ENCODE measurements around the gene ABHD16A. TPM values are rescaled to one million over a fixed set of nuclear protein-coding genes. Genes with fewer than 3 reads are reported as not detected.
A peak's percentile ranks its signal among the peaks of the same experiment; 100 is the strongest.

The ABHD16A gene
- total and polyA plus RNA-seq, 2 donors (not counting 3 experiments of a cell fraction or from before 2014, with no cell fraction given): 48.9 to 60.3 TPM

GRCh38 chr6:31702405-31702818 is 712 bp downstream of the ABHD16A start:
- H3K27me3 ChIP-seq (ENCODE audit: control insufficient read depth in 2 of 2, insufficient read depth in 2 of 2, low read length in 2 of 2): no peaks in the 10 kb centered on the region
- dilution Hi-C loops (cut with MboI; ENCODE audit: extremely low pct_ligation_motif_present, low sequenced_read_pairs): no loop called here
- DNase-seq (ENCODE audit: low read depth, low spot score) (no peak), FAIRE-seq (no peak)
- no peaks in the 10 kb centered on the region for H4K20me1 ChIP-seq (replicated peaks; ENCODE audit: control insufficient read depth, extremely low read depth, insufficient read depth, low read length)
- peak overlapping the region; percentile 59 to 80 (median 74) for H3K4me3 ChIP-seq (replicated peaks in 1 of 3; ENCODE audit: insufficient read depth in 1 of 3, low read depth in 1 of 3, low read length in 3 of 3)
- H3K27ac ChIP-seq (ENCODE audit: insufficient read depth, low read depth, low read length): peak overlapping the region; percentile 77
- no TSS peak for BruUV-seq (replicated peaks)
- H3K9ac ChIP-seq (replicated peaks; ENCODE audit: extremely low read depth, insufficient read depth, low read length): peak overlapping the region; percentile 90
- H3K36me3 ChIP-seq (ENCODE audit: control insufficient read depth in 2 of 2, extremely low read depth in 1 of 2, insufficient read depth in 2 of 2, low read length in 2 of 2): peaks cover 0 to 3% of the 10 kb centered on the region in 2 experiments
- CTCF ChIA-PET: interaction anchor here (1.2 to 1.9 kb wide), 9 partner anchors 8 to 129 kb away, joined by 3 to 9 read pairs (median 7); partner anchors contain the start of genes DDAH2, LSM2, LY6G5C and LY6G6D
- POLR2A ChIA-PET: interaction anchor here (1.2 kb wide), 1 partner anchor 38 kb away, joined by 5 read pairs; the partner anchor contains the start of gene MSH5
- H3K79me2 ChIP-seq (ENCODE audit: control insufficient read depth, insufficient read depth, low read length): peaks cover 21% of the 10 kb centered on the region
- H3K9me3 ChIP-seq (replicated peaks; ENCODE audit: control insufficient read depth, insufficient read depth, low read length): no peaks in the 10 kb centered on the region
- peak overlapping the region; percentile 13 for H2AFZ ChIP-seq (ENCODE audit: low read depth, low read length)
- intact Hi-C loops (cut with micrococcal nuclease): loop anchor here (2.0 kb wide), 2 partner anchors 28 to 36 kb away; no protein-coding TSS in a partner anchor
- no peaks in the 10 kb centered on the region for H3K9me1 ChIP-seq (replicated peaks; ENCODE audit: control insufficient read depth, extremely low read depth, insufficient read depth, low read length)
- no peak for TF ChIP-seq POLR2AphosphoS5 (IDR thresholded peaks at IDR 0.05; ENCODE audit: insufficient read depth, low read depth, low read length)
- TF ChIP-seq MAX (IDR thresholded peaks at IDR 0.05; ENCODE audit: insufficient read depth, insufficient read length): no peak
- TF ChIP-seq CTCF (IDR thresholded peaks at IDR 0.05; ENCODE audit: extremely low read depth in 1 of 2, insufficient read depth in 1 of 2, low read depth in 1 of 2, low read length in 2 of 2): no peak
- no peak for TF ChIP-seq GATA2 (IDR thresholded peaks at IDR 0.05; ENCODE audit: insufficient read depth, insufficient read length, low read depth, low read length)
- H3K4me1 ChIP-seq (ENCODE audit: control insufficient read depth, extremely low read depth, insufficient read depth, low read length): peaks cover 11% of the 10 kb centered on the region
- peak overlapping the region; percentile 78 for H3K4me2 ChIP-seq (ENCODE audit: insufficient read depth, low read length)
